Neural cell (in vitro differentiated cells): ENCODE data around the gene RNF169. TPM values are rescaled to one million over a fixed set of nuclear protein-coding genes. Genes with fewer than 3 reads are reported as not detected.

Experiments used
- H2AFZ ChIP-seq: fragments of 200-600, 300-800 bp; sonication (generic), shearing (Covaris generic); 2 replicates; pipeline ENCODE4 v1.6.0; 2014; ENCODE audit warnings: low read depth, mild to moderate bottlenecking, antibody characterized with exemption, low read length, moderate library complexity
- H3F3A ChIP-seq: fragments of 200-600 bp; shearing (Covaris generic); 2 replicates; pipeline ENCODE4 v1.6.1; 2016; ENCODE audit warnings: mild to moderate bottlenecking, moderate library complexity, mixed read lengths, antibody characterized with exemption, low read length; ENCODE audit not compliant: insufficient read depth, poor library complexity, severe bottlenecking
- H3K27ac ChIP-seq: fragments of 200-600, 300-800 bp; sonication (generic), shearing (Covaris generic); 2 replicates; pipeline ENCODE4 v1.5.1; 2014; ENCODE audit warnings: mild to moderate bottlenecking, low read length, moderate library complexity
- H3K27me3 ChIP-seq: fragments of 300-800, 200-600 bp; sonication (generic), shearing (Covaris generic); 2 replicates; pipeline ENCODE4 v1.6.0; 2014; ENCODE audit warnings: mild to moderate bottlenecking, low read depth, low read length, moderate library complexity; ENCODE audit not compliant: insufficient read depth
- H3K36me3 ChIP-seq: fragments of 300-800, 200-600 bp; sonication (generic), shearing (Covaris generic); 2 replicates; pipeline ENCODE4 v1.5.1; 2014; ENCODE audit warnings: mild to moderate bottlenecking, antibody characterized with exemption, low read length, moderate library complexity; ENCODE audit not compliant: insufficient read depth
- H3K4me2 ChIP-seq: fragments of 300-800, 200-600 bp; sonication (generic), shearing (Covaris generic); 2 replicates; pipeline ENCODE4 v1.6.0; 2014; ENCODE audit warnings: mild to moderate bottlenecking, low read length
- H3K4me3 ChIP-seq: fragments of 300-800, 200-600 bp; sonication (generic), shearing (Covaris generic); 2 replicates; pipeline ENCODE4 v1.5.1; 2014; ENCODE audit warnings: mild to moderate bottlenecking, low read length, moderate library complexity
- H3K79me2 ChIP-seq: fragments of 200-600 bp; shearing (Covaris generic); replicated peaks from 2 replicates; pipeline ENCODE4 v1.6.0; 2014; ENCODE audit warnings: mild to moderate bottlenecking, low read length, moderate library complexity; ENCODE audit not compliant: insufficient read depth
- H3K9ac ChIP-seq: fragments of 300-800, 200-600 bp; sonication (generic), shearing (Covaris generic); 2 replicates; pipeline ENCODE4 v1.6.1; 2016; ENCODE audit warnings: mild to moderate bottlenecking, low read length, mixed read lengths
- H3K9me2 ChIP-seq: fragments of 200-600 bp; shearing (Covaris generic); 2 replicates; pipeline ENCODE4 v1.6.1; 2016; ENCODE audit warnings: mild to moderate bottlenecking, low read length, mixed read lengths; ENCODE audit not compliant: insufficient read depth
- H3K9me3 ChIP-seq: fragments of 200-600, 300-800 bp; sonication (generic), shearing (Covaris generic); 2 replicates; pipeline ENCODE4 v1.6.1; 2016; ENCODE audit warnings: mild to moderate bottlenecking, mixed run types, low read length, moderate library complexity, mixed read lengths
- H4K20me1 ChIP-seq: fragments of 200-600 bp; shearing (Covaris generic); 2 replicates; pipeline ENCODE4 v1.6.1; 2016; ENCODE audit warnings: mild to moderate bottlenecking, mixed run types; ENCODE audit not compliant: insufficient read depth
- CTCF ChIP-seq: fragments of 450-650 bp; IDR thresholded peaks from 2 replicates; pipeline ENCODE4 v1.5.1; 2014; ENCODE audit warnings: antibody characterized with exemption, mild to moderate bottlenecking, moderate library complexity; ENCODE audit not compliant: poor library complexity, severe bottlenecking
- EP300 ChIP-seq: fragments of 450-650 bp; conservative IDR thresholded peaks from 2 replicates; pipeline ENCODE4 v1.6.1; 2014; ENCODE audit warnings: antibody characterized with exemption, mild to moderate bottlenecking, moderate library complexity; ENCODE audit not compliant: poor library complexity, severe bottlenecking
- MXI1 ChIP-seq: fragments of 450-650 bp; conservative IDR thresholded peaks from 2 replicates; pipeline ENCODE4 v1.6.1; 2014; ENCODE audit warnings: antibody characterized with exemption, mild to moderate bottlenecking; ENCODE audit not compliant: poor library complexity, severe bottlenecking
- POLR2AphosphoS5 ChIP-seq: IDR thresholded peaks from 2 replicates; pipeline ENCODE4 v1.6.1; 2012
- SMC3 ChIP-seq: fragments of 450-650 bp; conservative IDR thresholded peaks from 2 replicates; pipeline ENCODE4 v1.6.1; 2014; ENCODE audit warnings: antibody characterized with exemption, mild to moderate bottlenecking, moderate library complexity; ENCODE audit not compliant: poor library complexity
- polyA plus RNA-seq: library from polyadenylated mRNA; depleted of rRNA; stranded (reverse); fragments of >200 nt; gene quantifications from 2 replicates; pipeline ENCODE4 v1.2.3, GENCODE V29; 2014

The RNF169 gene
- polyA plus RNA-seq, 1 donor from 2014 or later: 10.6 TPM

- no peaks in the 10 kb centered on the region for H3K79me2 ChIP-seq
- no peak overlapping the region for H2AFZ ChIP-seq
- no peak overlapping the region for H3K4me2 ChIP-seq
- no peak for TF ChIP-seq SMC3
- TF ChIP-seq EP300: no peak
- TF ChIP-seq POLR2AphosphoS5: no peak
- H3K36me3 ChIP-seq: peaks cover 4% of the 10 kb centered on the region
- no peak overlapping the region for H3K9ac ChIP-seq
- no peaks in the 10 kb centered on the region for H3K27me3 ChIP-seq
- H3K9me2 ChIP-seq: no peaks in the 10 kb centered on the region
- no peaks in the 10 kb centered on the region for H4K20me1 ChIP-seq
- H3K4me3 ChIP-seq: no peak overlapping the region
- H3F3A ChIP-seq: no peaks in the 10 kb centered on the region
- H3K9me3 ChIP-seq: no peaks in the 10 kb centered on the region
- H3K27ac ChIP-seq: no peak overlapping the region
Observed at GRCh38 chr11:74819400-74819799, 70.8 kb downstream of the RNF169 start.

- TF ChIP-seq MXI1 (no peak), CTCF (no peak)
- Histone ChIP-seq H3K27ac (no peak overlapping the region), H3K9me2 (no peaks in the 10 kb centered on the region), H3K27me3 (no peaks in the 10 kb centered on the region), H4K20me1 (no peaks in the 10 kb centered on the region), H3K36me3 (peaks cover 4% of the 10 kb centered on the region), H3K79me2 (no peaks in the 10 kb centered on the region), H3K9me3 (no peaks in the 10 kb centered on the region), H2AFZ (no peak overlapping the region), H3K9ac (no peak overlapping the region), H3K4me3 (no peak overlapping the region), H3F3A (no peaks in the 10 kb centered on the region), H3K4me2 (no peak overlapping the region)
Observed at GRCh38 chr11:74820763-74821162, 72.1 kb downstream of the RNF169 start.

GRCh38 chr11:74822170-74822569 is 73.5 kb downstream of the RNF169 start:
- no peak overlapping the region for H3K4me2 ChIP-seq
- H3K9me3 ChIP-seq: peaks cover 7% of the 10 kb centered on the region
- no peak for TF ChIP-seq POLR2AphosphoS5
- TF ChIP-seq CTCF: no peak
- H3K36me3 ChIP-seq: peaks cover 4% of the 10 kb centered on the region
- H3K4me3 ChIP-seq: no peak overlapping the region
- no peaks in the 10 kb centered on the region for H4K20me1 ChIP-seq
- H3K79me2 ChIP-seq: no peaks in the 10 kb centered on the region
- H3K27ac ChIP-seq: no peak overlapping the region
- H3K9me2 ChIP-seq: no peaks in the 10 kb centered on the region
- H3F3A ChIP-seq: no peaks in the 10 kb centered on the region
- H3K9ac ChIP-seq: no peak overlapping the region
- no peaks in the 10 kb centered on the region for H3K27me3 ChIP-seq
- H2AFZ ChIP-seq: no peak overlapping the region
